HG02623 (cell line): ENCODE data around the gene USP48.
"Not testable (repeated sequence)": the region's sequence is repeated elsewhere in the genome, so short reads cannot be mapped to it uniquely, and the experiment has no call there.

Experiments used
- ATAC-seq: cut with Tn5 transposase; IDR thresholded peaks from one replicate; pipeline ENCODE4 v1.9.1; 2021; ENCODE audit warnings: moderate library complexity; ENCODE audit not compliant: unreplicated experiment

Gene USP48

GRCh38 chr1:21704145-21704544 lies 78.8 kb downstream of the USP48 start:
- no peak for ATAC-seq

- no peak for ATAC-seq
Observed at GRCh38 chr1:21703318-21703963, 79.5 kb downstream of the USP48 start.

- ATAC-seq: no peak
Observed at GRCh38 chr1:21702780-21703179, 80.2 kb downstream of the USP48 start.

GRCh38 chr1:21701401-21701800 lies 81.5 kb downstream of the USP48 start:
- no peak for ATAC-seq

GRCh38 chr1:21700094-21700493 lies 82.9 kb downstream of the USP48 start:
- ATAC-seq: no peak

GRCh38 chr1:21696931-21697330 lies 86.0 kb downstream of the USP48 start:
- ATAC-seq: no peak

- ATAC-seq: no peak
Observed at GRCh38 chr1:21693732-21694131, 89.2 kb downstream of the USP48 start.

GRCh38 chr1:21691739-21692138 lies 91.2 kb downstream of the USP48 start:
- ATAC-seq: no peak

- no peak for ATAC-seq
Observed at GRCh38 chr1:21689661-21690372, 93.1 kb downstream of the USP48 start.

GRCh38 chr1:21687081-21687529 lies 95.8 kb downstream of the USP48 start:
- no peak for ATAC-seq

- no peak for ATAC-seq
Observed at GRCh38 chr1:21685946-21686678, 96.8 kb downstream of the USP48 start.

GRCh38 chr1:21681426-21681825 lies 101.5 kb downstream of the USP48 start:
- no peak for ATAC-seq

GRCh38 chr1:21680918-21681317 lies 102.0 kb downstream of the USP48 start:
- ATAC-seq: no peak

GRCh38 chr1:21680381-21680780 lies 102.6 kb downstream of the USP48 start:
- no peak for ATAC-seq

- ATAC-seq: no peak
Observed at GRCh38 chr1:21677168-21677567, 105.8 kb downstream of the USP48 start.

- no peak for ATAC-seq
Observed at GRCh38 chr1:21674957-21675356, 108.0 kb downstream of the USP48 start.

GRCh38 chr1:21673853-21674252 lies 109.1 kb downstream of the USP48 start:
- ATAC-seq: not testable (repeated sequence)

- no peak for ATAC-seq
Observed at GRCh38 chr1:21673277-21673780, 109.6 kb downstream of the USP48 start.

- ATAC-seq: no peak
Observed at GRCh38 chr1:21672478-21673276, 110.3 kb downstream of the USP48 start.

GRCh38 chr1:21671915-21672314 lies 111.0 kb downstream of the USP48 start:
- no peak for ATAC-seq
